ENCODE results near the gene GALNT17.

DNA sequence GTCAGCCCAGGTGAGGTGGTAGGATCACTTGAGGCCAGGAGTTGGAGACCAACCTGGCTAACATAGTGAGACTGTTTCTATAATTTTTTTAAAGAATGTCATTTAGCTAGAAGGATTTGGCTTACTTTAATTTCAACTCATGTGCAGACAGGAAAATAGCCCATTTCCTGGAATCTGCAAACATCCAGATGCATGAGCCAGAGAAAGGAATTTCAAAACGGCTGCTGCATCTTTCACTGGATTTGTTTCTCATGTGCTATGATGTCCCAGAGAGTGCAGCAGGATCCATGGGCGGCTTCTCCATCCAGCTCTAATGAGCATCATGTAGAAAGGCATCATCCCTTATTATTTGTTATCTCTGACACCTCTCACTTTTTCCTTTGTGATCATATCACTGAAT is 149.3 kb downstream of the GALNT17 start:
- no peak for TF ChIP-seq POLR2AphosphoS5 (IDR thresholded peaks at IDR 0.05; ENCODE audit: low read depth, low read length)
- no peak for TF ChIP-seq POLR2A (IDR thresholded peaks at IDR 0.05; ENCODE audit: low read depth, low read length)
- TF ChIP-seq TAF1 (IDR thresholded peaks at IDR 0.05; ENCODE audit: low read depth, low read length): no peak
